K562 (cell line): Measurements from ENCODE around the gene ZNF816. TPM values are rescaled to one million over a fixed set of nuclear protein-coding genes. Genes with fewer than 3 reads are reported as not detected.

Experiments
- CEBPB ChIP-seq: fragments of 450-650 bp; IDR thresholded peaks from 2 replicates; pipeline ENCODE4 v1.6.1; 2016; ENCODE audit warnings: missing genetic modification characterization, missing compliant biosample characterization
- EGR1 ChIP-seq: fragments of 450-650 bp; conservative IDR thresholded peaks from 2 replicates; pipeline ENCODE4 v1.6.1; 2017; ENCODE audit warnings: mild to moderate bottlenecking
- ETV5 ChIP-seq: sonication (generic); formaldehyde crosslinking; IDR thresholded peaks from 2 replicates; pipeline ENCODE4 v1.4.0; 2020; ENCODE audit warnings: low read depth, mild to moderate bottlenecking, missing genetic modification reagents
- JUND ChIP-seq, 2 experiments: IDR thresholded peaks; 2 replicates in 1 of 2; 3 replicates in 1 of 2; pipeline ENCODE4 v1.6.1; 2011; ENCODE audit warnings: borderline replicate concordance in 2 of 2, low read depth in 2 of 2, low read length in 2 of 2, improper control_type of control experiment in 1 of 2, missing biosample characterization in 1 of 2, missing genetic modification characterization in 1 of 2, missing genetic modification reagents in 1 of 2
- MAZ ChIP-seq, 2 experiments: fragments of 450-650 bp in 1 of 2; sonication (generic) in 1 of 2; formaldehyde crosslinking; IDR thresholded peaks in 1 of 2; conservative IDR thresholded peaks in 1 of 2; 2 replicates each; pipeline versions ENCODE4 v1.4.0 to v1.5.0; 2020; ENCODE audit warnings: mild to moderate bottlenecking in 1 of 2, missing genetic modification reagents in 1 of 2
- POLR2A ChIP-seq: fragments of 450-650 bp; conservative IDR thresholded peaks from 2 replicates; pipeline ENCODE4 v1.6.1; 2016
- RB1 ChIP-seq: fragments of 450-650 bp; IDR thresholded peaks from 2 replicates; pipeline ENCODE4 v1.6.1; 2017; ENCODE audit warnings: low read depth, mild to moderate bottlenecking
- SMARCA4 ChIP-seq: fragments of 450-650 bp; IDR thresholded peaks from 2 replicates; pipeline ENCODE4 v1.6.1; 2016
- SPI1 ChIP-seq: IDR thresholded peaks from 2 replicates; pipeline ENCODE4 v1.6.1; 2011; ENCODE audit warnings: low read depth, low read length, control low read depth, borderline replicate concordance
- SRF ChIP-seq, 2 experiments: fragments of 250-450, 450-650 bp in 1 of 2; sonication (Bioruptor Pico) in 1 of 2; sonication (generic) in 1 of 2; formaldehyde crosslinking; IDR thresholded peaks; 2 replicates each; pipeline versions ENCODE4 v1.5.0 to v1.5.1; 2020 to 2022; ENCODE audit warnings: mild to moderate bottlenecking in 1 of 2, missing genetic modification reagents in 1 of 2
- TBL1XR1 ChIP-seq, 2 experiments: IDR thresholded peaks; 2 replicates each; pipeline ENCODE4 v1.6.1; 2012; ENCODE audit warnings: improper control_type of control experiment in 2 of 2, low read length in 2 of 2, mild to moderate bottlenecking in 1 of 2
- ZNF584 ChIP-seq: fragments of 200-800 bp; sonication (Bioruptor generic); IDR thresholded peaks from 2 replicates; pipeline ENCODE4 v1.6.1; 2016; ENCODE audit warnings: low read depth, mild to moderate bottlenecking, missing genetic modification characterization, missing compliant biosample characterization
- polyA plus RNA-seq, 8 experiments: library from polyadenylated mRNA; depleted of rRNA in 4 of 8; stranded (reverse) in 5 of 8; unstranded in 3 of 8; fragments of >200 nt; fragmentation: Nextera tagmentation in 2 of 8; fragmentation: Illumina TruSeq in 1 of 8; extraction: Ambion mirVana in 2 of 8; extraction: Trizol in 1 of 8; gene quantifications; 2 replicates each; pipeline versions ENCODE4 v1.2.1 to v1.2.3, GENCODE V29; 2011 to 2014; ENCODE audit warnings: inconsistent platforms in 1 of 8, missing spikeins in 1 of 8
- total RNA-seq, 7 experiments: library from RNA; depleted of rRNA in 6 of 7; stranded (reverse); fragments of >200 nt in 6 of 7; fragmentation: Illumina TruSeq in 2 of 7; extraction: Trizol in 2 of 7; gene quantifications; 2 replicates each; pipeline versions ENCODE4 v1.2.1 to v1.2.3, GENCODE V29; 2011 to 2021; ENCODE audit warnings: low replicate concordance in 1 of 7
- TF ChIP-seq, protein P1 (sequence below): fragments of 450-650 bp; IDR thresholded peaks from 2 replicates; pipeline ENCODE4 v1.7.1; 2018; ENCODE audit warnings: mild to moderate bottlenecking, low read depth; ENCODE audit not compliant: partially characterized antibody
- TF ChIP-seq, protein P2 (sequence below): fragments of 250-450 bp; sonication (Bioruptor Pico); IDR thresholded peaks from 2 replicates; pipeline ENCODE4 v1.8.0; 2021; ENCODE audit warnings: moderate library complexity, mild to moderate bottlenecking, inconsistent platforms
- TF ChIP-seq, protein P3 (sequence below): IDR thresholded peaks from 3 replicates; pipeline ENCODE4 v1.6.1; 2011; ENCODE audit warnings: borderline replicate concordance, mild to moderate bottlenecking; ENCODE audit not compliant: insufficient read length, insufficient read depth
- TF ChIP-seq, protein P4 (sequence below): fragments of 450-650 bp; IDR thresholded peaks from 2 replicates; pipeline ENCODE4 v1.6.1; 2016
- TF ChIP-seq, protein P5 (sequence below), 2 experiments: IDR thresholded peaks; 2 replicates each; pipeline ENCODE4 v1.6.1; 2011; ENCODE audit warnings: borderline replicate concordance in 1 of 2, control low read depth in 1 of 2, low read depth in 1 of 2, low read length in 1 of 2, mild to moderate bottlenecking in 1 of 2, mixed read lengths in 1 of 2, moderate library complexity in 1 of 2; ENCODE audit not compliant: insufficient read depth in 1 of 2, insufficient read length in 1 of 2, poor library complexity in 1 of 2, severe bottlenecking in 1 of 2; ENCODE audit errors: extremely low read depth in 1 of 2

ZNF816 gene
- total and polyA plus RNA-seq, 9 of the 15 experiments (the other 6 are each of a cell fraction or from before 2014, with no cell fraction given): 8.6 to 23.4 (median 13.0) TPM

DNA sequence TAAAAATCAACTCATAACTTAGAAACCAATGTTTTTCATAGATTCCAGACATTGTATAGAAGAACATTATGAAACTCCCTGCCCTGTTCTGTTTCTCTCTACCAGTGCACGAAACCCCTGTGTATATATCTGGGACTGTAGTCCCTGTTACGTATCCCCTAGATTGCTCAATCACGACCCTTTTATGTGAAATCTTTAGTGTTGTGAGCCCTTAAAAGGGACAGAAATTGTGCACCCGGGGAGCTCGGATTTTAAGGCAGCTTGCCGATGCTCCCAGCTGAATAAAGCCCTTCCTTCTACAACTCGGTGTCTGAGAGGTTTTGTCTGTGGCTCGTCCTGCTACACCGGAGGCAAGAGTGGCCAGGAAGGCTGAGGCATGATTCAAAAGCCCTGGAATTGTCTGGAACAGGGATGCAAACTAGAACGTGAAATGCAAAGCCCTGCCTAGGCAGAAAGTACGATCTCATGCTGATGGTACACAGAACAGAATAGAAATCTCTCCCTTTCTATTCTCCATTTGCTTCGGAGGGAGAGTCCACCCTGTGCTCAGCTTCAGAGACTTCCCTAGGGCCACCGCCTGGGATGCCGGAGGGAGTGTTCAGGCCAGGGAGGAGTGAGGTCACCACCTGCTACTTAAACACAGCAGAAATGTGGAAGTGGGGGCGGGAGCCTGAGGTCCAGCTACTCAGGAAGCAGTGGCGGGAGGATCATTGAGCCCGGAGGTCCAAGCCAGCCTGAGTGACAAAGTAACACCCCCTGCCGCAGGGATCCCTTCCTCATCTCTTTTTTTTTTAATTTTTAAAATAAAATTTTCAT lies 38.7 kb downstream of the ZNF816 start (continued):
- TF ChIP-seq, protein P1, sequence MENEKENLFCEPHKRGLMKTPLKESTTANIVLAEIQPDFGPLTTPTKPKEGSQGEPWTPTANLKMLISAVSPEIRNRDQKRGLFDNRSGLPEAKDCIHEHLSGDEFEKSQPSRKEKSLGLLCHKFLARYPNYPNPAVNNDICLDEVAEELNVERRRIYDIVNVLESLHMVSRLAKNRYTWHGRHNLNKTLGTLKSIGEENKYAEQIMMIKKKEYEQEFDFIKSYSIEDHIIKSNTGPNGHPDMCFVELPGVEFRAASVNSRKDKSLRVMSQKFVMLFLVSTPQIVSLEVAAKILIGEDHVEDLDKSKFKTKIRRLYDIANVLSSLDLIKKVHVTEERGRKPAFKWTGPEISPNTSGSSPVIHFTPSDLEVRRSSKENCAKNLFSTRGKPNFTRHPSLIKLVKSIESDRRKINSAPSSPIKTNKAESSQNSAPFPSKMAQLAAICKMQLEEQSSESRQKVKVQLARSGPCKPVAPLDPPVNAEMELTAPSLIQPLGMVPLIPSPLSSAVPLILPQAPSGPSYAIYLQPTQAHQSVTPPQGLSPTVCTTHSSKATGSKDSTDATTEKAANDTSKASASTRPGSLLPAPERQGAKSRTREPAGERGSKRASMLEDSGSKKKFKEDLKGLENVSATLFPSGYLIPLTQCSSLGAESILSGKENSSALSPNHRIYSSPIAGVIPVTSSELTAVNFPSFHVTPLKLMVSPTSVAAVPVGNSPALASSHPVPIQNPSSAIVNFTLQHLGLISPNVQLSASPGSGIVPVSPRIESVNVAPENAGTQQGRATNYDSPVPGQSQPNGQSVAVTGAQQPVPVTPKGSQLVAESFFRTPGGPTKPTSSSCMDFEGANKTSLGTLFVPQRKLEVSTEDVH: peak; percentile 24
- TF ChIP-seq TBL1XR1 (IDR thresholded peaks at IDR 0.05; ENCODE audit: low read length in 2 of 2) (0 out of 4 replicates have a peak, but pooled peaks of 1 of the 2 experiments have one; percentile 13), ZNF584 (no peak), CEBPB (tag) (peak; percentile 96), JUND (IDR thresholded peaks at IDR 0.05; ENCODE audit: borderline replicate concordance, low read depth, low read length) (peak; percentile 85), JUND (tag; IDR thresholded peaks at IDR 0.05; ENCODE audit: borderline replicate concordance, low read depth, low read length) (peak; percentile 70; the same call in 1 of the 3 replicates), POLR2A (peak; percentile 47; the same call in 1 of the 2 replicates), EGR1 (peak; percentile 76), MAZ (CRISPR knock-in tag; conservative IDR thresholded peaks at IDR 0.05 in 1 of 2, IDR thresholded peaks at IDR 0.05 in 1 of 2) (peak in 1 of 2 experiments; percentile 62; a peak in 3 of 4 replicates), SPI1 (peak; percentile 90), ETV5 (peak; percentile 28; the same call in 1 of the 2 replicates), SRF (CRISPR knock-in tag; IDR thresholded peaks at IDR 0.05) (peak in 1 of 2 experiments; percentile 76; a peak in 1 of 4 replicates), SMARCA4 (0 out of 2 replicates have a peak, but pooled peaks have one; percentile 12), RB1 (no peak)
- TF ChIP-seq, protein P2, sequence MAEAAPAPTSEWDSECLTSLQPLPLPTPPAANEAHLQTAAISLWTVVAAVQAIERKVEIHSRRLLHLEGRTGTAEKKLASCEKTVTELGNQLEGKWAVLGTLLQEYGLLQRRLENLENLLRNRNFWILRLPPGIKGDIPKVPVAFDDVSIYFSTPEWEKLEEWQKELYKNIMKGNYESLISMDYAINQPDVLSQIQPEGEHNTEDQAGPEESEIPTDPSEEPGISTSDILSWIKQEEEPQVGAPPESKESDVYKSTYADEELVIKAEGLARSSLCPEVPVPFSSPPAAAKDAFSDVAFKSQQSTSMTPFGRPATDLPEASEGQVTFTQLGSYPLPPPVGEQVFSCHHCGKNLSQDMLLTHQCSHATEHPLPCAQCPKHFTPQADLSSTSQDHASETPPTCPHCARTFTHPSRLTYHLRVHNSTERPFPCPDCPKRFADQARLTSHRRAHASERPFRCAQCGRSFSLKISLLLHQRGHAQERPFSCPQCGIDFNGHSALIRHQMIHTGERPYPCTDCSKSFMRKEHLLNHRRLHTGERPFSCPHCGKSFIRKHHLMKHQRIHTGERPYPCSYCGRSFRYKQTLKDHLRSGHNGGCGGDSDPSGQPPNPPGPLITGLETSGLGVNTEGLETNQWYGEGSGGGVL (CRISPR knock-in tag): no peak
- TF ChIP-seq, protein P3, sequence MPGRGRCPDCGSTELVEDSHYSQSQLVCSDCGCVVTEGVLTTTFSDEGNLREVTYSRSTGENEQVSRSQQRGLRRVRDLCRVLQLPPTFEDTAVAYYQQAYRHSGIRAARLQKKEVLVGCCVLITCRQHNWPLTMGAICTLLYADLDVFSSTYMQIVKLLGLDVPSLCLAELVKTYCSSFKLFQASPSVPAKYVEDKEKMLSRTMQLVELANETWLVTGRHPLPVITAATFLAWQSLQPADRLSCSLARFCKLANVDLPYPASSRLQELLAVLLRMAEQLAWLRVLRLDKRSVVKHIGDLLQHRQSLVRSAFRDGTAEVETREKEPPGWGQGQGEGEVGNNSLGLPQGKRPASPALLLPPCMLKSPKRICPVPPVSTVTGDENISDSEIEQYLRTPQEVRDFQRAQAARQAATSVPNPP: no peak
- TF ChIP-seq, protein P4, sequence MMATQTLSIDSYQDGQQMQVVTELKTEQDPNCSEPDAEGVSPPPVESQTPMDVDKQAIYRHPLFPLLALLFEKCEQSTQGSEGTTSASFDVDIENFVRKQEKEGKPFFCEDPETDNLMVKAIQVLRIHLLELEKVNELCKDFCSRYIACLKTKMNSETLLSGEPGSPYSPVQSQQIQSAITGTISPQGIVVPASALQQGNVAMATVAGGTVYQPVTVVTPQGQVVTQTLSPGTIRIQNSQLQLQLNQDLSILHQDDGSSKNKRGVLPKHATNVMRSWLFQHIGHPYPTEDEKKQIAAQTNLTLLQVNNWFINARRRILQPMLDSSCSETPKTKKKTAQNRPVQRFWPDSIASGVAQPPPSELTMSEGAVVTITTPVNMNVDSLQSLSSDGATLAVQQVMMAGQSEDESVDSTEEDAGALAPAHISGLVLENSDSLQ: peak; percentile 50
- TF ChIP-seq, protein P5, sequence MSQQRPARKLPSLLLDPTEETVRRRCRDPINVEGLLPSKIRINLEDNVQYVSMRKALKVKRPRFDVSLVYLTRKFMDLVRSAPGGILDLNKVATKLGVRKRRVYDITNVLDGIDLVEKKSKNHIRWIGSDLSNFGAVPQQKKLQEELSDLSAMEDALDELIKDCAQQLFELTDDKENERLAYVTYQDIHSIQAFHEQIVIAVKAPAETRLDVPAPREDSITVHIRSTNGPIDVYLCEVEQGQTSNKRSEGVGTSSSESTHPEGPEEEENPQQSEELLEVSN (IDR thresholded peaks at IDR 0.05; ENCODE audit: borderline replicate concordance in 1 of 2, extremely low read depth in 1 of 2, insufficient read depth in 1 of 2, insufficient read length in 1 of 2, low read depth in 1 of 2, low read length in 1 of 2, poor library complexity in 1 of 2, severe bottlenecking in 1 of 2): peak in 1 of 2 experiments; percentile 64
